Endothelial cell of umbilical vein (primary cell): ENCODE data around the gene ST3GAL4. TPM values are rescaled to one million over a fixed set of nuclear protein-coding genes. Genes with fewer than 3 reads are reported as not detected.

Experiments used
- BruUV-seq: library from RNA; stranded (reverse); fragments of 400-500 nt; replicated peaks from 2 replicates; lab custom pipeline; 2021; lab: Mats Ljungman, UMichigan
- CTCF ChIA-PET: fragments of 300-600, 350-600 bp; sonication (Branson Sonifier 250); formaldehyde crosslinking; loops from one replicate; lab custom pipeline; 2021; ENCODE audit warnings: antibody characterized with exemption, inconsistent platforms; lab: Charles Lee
- POLR2A ChIA-PET: fragments of 300-600, 350-600 bp; sonication (Branson Sonifier 250); formaldehyde crosslinking; loops from one replicate; lab custom pipeline; 2021; ENCODE audit warnings: antibody characterized with exemption, inconsistent platforms; lab: Charles Lee
- DNase-seq: peaks from one replicate; pipeline ENCODE4 v3.0.0-alpha.2; 2011; ENCODE audit warnings: low read depth, low spot score
- FAIRE-seq: peaks from 2 replicates; lab custom pipeline; 2011; peaks lifted over from hg19 to GRCh38; lab: Jason Lieb, UNC
- H2AFZ ChIP-seq: 2 replicates; pipeline ENCODE4 v1.6.0; 2012; ENCODE audit warnings: low read depth, low read length, control low read depth, inconsistent platforms
- H3K27ac ChIP-seq: 2 replicates; pipeline ENCODE4 v1.5.1; 2011; ENCODE audit warnings: low read depth, mild to moderate bottlenecking, control low read depth, low read length, moderate library complexity; ENCODE audit not compliant: insufficient read depth
- H3K27me3 ChIP-seq, 2 experiments: 2 replicates each; pipeline versions ENCODE4 v1.6.0 to v1.6.1; 2011; ENCODE audit warnings: low read length in 2 of 2, mixed read lengths in 1 of 2; ENCODE audit not compliant: control insufficient read depth in 2 of 2, insufficient read depth in 2 of 2
- H3K36me3 ChIP-seq, 2 experiments: 2 replicates in 1 of 2; 3 replicates in 1 of 2; pipeline ENCODE4 v1.5.1; 2011; ENCODE audit warnings: low read length in 2 of 2, mild to moderate bottlenecking in 1 of 2, moderate library complexity in 1 of 2; ENCODE audit not compliant: control insufficient read depth in 2 of 2, insufficient read depth in 2 of 2; ENCODE audit errors: extremely low read depth in 1 of 2
- H3K4me1 ChIP-seq: 3 replicates; pipeline ENCODE4 v1.5.1; 2011; ENCODE audit warnings: mild to moderate bottlenecking, low read length; ENCODE audit not compliant: control insufficient read depth, insufficient read depth; ENCODE audit errors: extremely low read depth
- H3K4me2 ChIP-seq: 2 replicates; pipeline ENCODE4 v1.6.1; 2011; ENCODE audit warnings: low read length, control low read depth, mixed read lengths; ENCODE audit not compliant: insufficient read depth
- H3K4me3 ChIP-seq, 3 experiments: fragments of 200-600 bp in 1 of 3; sonication (generic), shearing (Covaris generic) in 1 of 3; replicated peaks in 1 of 3; 2 replicates each; pipeline ENCODE4 v1.5.1; 2011 to 2016; ENCODE audit warnings: control low read depth in 3 of 3, low read length in 3 of 3, mild to moderate bottlenecking in 2 of 3, inconsistent platforms in 1 of 3, low read depth in 1 of 3, moderate library complexity in 1 of 3; ENCODE audit not compliant: insufficient read depth in 1 of 3
- H3K79me2 ChIP-seq: 2 replicates; pipeline ENCODE4 v1.6.0; 2012; ENCODE audit warnings: low read length, inconsistent platforms; ENCODE audit not compliant: control insufficient read depth, insufficient read depth
- H3K9ac ChIP-seq: replicated peaks from 2 replicates; pipeline ENCODE3; 2011; ENCODE audit warnings: low read length, control low read depth; ENCODE audit not compliant: insufficient read depth; ENCODE audit errors: extremely low read depth
- H3K9me1 ChIP-seq: replicated peaks from 3 replicates; pipeline ENCODE4 v1.6.0; 2011; ENCODE audit warnings: mild to moderate bottlenecking, low read length; ENCODE audit not compliant: control insufficient read depth, insufficient read depth; ENCODE audit errors: extremely low read depth
- H3K9me3 ChIP-seq: replicated peaks from 2 replicates; pipeline ENCODE4 v1.5.1; 2012; ENCODE audit warnings: low read length, inconsistent platforms; ENCODE audit not compliant: control insufficient read depth, insufficient read depth
- H4K20me1 ChIP-seq: replicated peaks from 2 replicates; pipeline ENCODE3; 2011; ENCODE audit warnings: mild to moderate bottlenecking, low read length; ENCODE audit not compliant: control insufficient read depth, insufficient read depth; ENCODE audit errors: extremely low read depth
- EZH2 ChIP-seq: IDR thresholded peaks from 2 replicates; pipeline ENCODE4 v1.6.1; 2012; ENCODE audit warnings: borderline replicate concordance, low read depth, mild to moderate bottlenecking, moderate library complexity, low read length, inconsistent platforms; ENCODE audit not compliant: severe bottlenecking
- FOS ChIP-seq: IDR thresholded peaks from 2 replicates; pipeline ENCODE4 v1.6.1; 2011; ENCODE audit warnings: mild to moderate bottlenecking, low read length, moderate library complexity, borderline replicate concordance; ENCODE audit not compliant: insufficient read depth
- GATA2 ChIP-seq: IDR thresholded peaks from 2 replicates; pipeline ENCODE4 v1.7.0; 2011; ENCODE audit warnings: low read depth, mild to moderate bottlenecking, moderate library complexity, mixed read lengths, low read length; ENCODE audit not compliant: insufficient read length, insufficient read depth
- JUN ChIP-seq: IDR thresholded peaks from 2 replicates; pipeline ENCODE4 v1.6.1; 2011; ENCODE audit warnings: borderline replicate concordance, low read depth; ENCODE audit not compliant: insufficient read length, insufficient read depth
- MAX ChIP-seq: IDR thresholded peaks from 2 replicates; pipeline ENCODE4 v1.6.1; 2011; ENCODE audit not compliant: insufficient read depth, insufficient read length
- MYC ChIP-seq: IDR thresholded peaks from one replicate; pipeline ENCODE4 v1.6.1; 2011; ENCODE audit warnings: mild to moderate bottlenecking, low read depth, low read length
- POLR2A ChIP-seq: IDR thresholded peaks from 2 replicates; pipeline ENCODE4 v1.6.1; 2012; ENCODE audit warnings: low read depth, mild to moderate bottlenecking, control low read depth, low read length
- POLR2AphosphoS5 ChIP-seq: IDR thresholded peaks from 2 replicates; pipeline ENCODE4 v1.6.1; 2012; ENCODE audit warnings: low read depth, mild to moderate bottlenecking, control low read depth, low read length, moderate library complexity; ENCODE audit not compliant: insufficient read depth
- dilution Hi-C: fragments of 300-500 bp; cut with MboI; formaldehyde crosslinking; loops from one replicate; pipeline ENCODE4 v1.15.0; 2019; ENCODE audit warnings: low sequenced_read_pairs; ENCODE audit not compliant: extremely low pct_ligation_motif_present
- intact Hi-C: fragments of 100-400 bp; cut with micrococcal nuclease; formaldehyde crosslinking; loops from one replicate; pipeline ENCODE4 v1.10.0; 2022
- polyA plus RNA-seq, 4 experiments: library from polyadenylated mRNA; depleted of rRNA in 3 of 4; stranded (reverse) in 3 of 4; unstranded in 1 of 4; fragments of >200 nt; gene quantifications; 2 replicates each; pipeline versions ENCODE4 v1.2.1 to v1.2.3, GENCODE V29; 2011 to 2012; ENCODE audit warnings: missing spikeins in 1 of 4
- total RNA-seq: library from RNA; stranded (reverse); gene quantifications from 2 replicates; pipeline ENCODE4 v1.2.3, GENCODE V29; 2021
- TF ChIP-seq, protein P1 (sequence below), 2 donors: IDR thresholded peaks; 1 replicate in 1 of 2; 2 replicates in 1 of 2; pipeline ENCODE4 v1.5.1; 2011; ENCODE audit warnings: low read length in 2 of 2, mild to moderate bottlenecking in 2 of 2, moderate library complexity in 2 of 2, control low read depth in 1 of 2, inconsistent platforms in 1 of 2, low read depth in 1 of 2; ENCODE audit not compliant: insufficient read depth in 1 of 2; ENCODE audit errors: extremely low read depth in 1 of 2

ST3GAL4 gene
- total and polyA plus RNA-seq, 2 donors (not counting 3 experiments of a cell fraction or from before 2014, with no cell fraction given), result 17.7 to 19.4 TPM

- Histone ChIP-seq H3K36me3 (no peaks in the 10 kb centered on the region), H3K9me1 (no peaks in the 10 kb centered on the region), H3K9me3 (no peaks in the 10 kb centered on the region), H3K4me1 (peaks cover 2% of the 10 kb centered on the region), H3K79me2 (no peaks in the 10 kb centered on the region), H3K27ac (no peak overlapping the region), H3K27me3 (no peaks in the 10 kb centered on the region), H3K4me2 (no peak overlapping the region), H4K20me1 (no peaks in the 10 kb centered on the region), H3K4me3 (no peak overlapping the region), H2AFZ (no peak overlapping the region), H3K9ac (no peak overlapping the region)
- no TSS peak for BruUV-seq
- FAIRE-seq (no peak), DNase-seq (no peak)
- intact Hi-C loops, result no loop called here
- POLR2A ChIA-PET, result no interaction called here
- TF ChIP-seq EZH2 (no peak), JUN (no peak), MAX (no peak)
- dilution Hi-C loops, result no loop called here
- CTCF ChIA-PET, result interaction anchor here (1.1 to 3.2 kb wide), 4 partner anchors 11 to 113 kb away, joined by 3 to 15 read pairs (median 5); no protein-coding TSS in a partner anchor
These were observed 68.3 kb downstream of the ST3GAL4 start for GRCh38 chr11:126423743-126424142.

DNA sequence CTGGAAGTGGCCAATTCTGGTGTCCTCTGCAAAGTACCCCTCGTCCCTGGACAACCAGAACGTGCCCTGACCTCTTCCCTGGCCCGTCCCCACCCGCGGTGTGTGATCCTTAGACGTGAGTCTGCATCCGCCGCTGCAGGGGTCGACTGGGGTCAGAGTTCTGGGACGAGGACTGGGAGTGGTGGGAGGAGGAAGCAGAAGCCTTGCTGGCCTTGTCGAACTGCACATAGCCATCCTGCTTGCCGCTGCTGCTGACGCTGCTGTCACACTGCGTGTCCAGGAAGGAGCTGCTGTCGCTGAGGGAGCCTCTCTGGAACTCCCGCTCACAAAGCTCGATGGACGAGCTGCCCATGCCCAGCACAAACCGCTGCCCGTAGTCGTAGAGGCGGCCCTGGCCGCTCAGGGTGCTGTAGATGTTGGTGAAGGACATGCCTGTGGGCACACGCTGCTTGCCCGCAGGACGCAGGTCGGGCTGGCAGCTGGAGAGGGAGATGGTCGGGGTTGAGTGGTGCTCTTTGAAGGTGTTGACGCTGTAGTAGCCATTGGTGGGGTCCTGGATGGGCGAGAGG, 69.1 kb downstream of the ST3GAL4 start:
- BruUV-seq, result no TSS peak

More for the DNA sequence above, 69.1 kb downstream of the ST3GAL4 start:
- Histone ChIP-seq H3K4me3 (no peak overlapping the region), H3K4me2 (no peak overlapping the region), H2AFZ (no peak overlapping the region), H3K27me3 (no peaks in the 10 kb centered on the region), H3K79me2 (no peaks in the 10 kb centered on the region), H3K9me1 (no peaks in the 10 kb centered on the region), H3K4me1 (peaks cover 2% of the 10 kb centered on the region), H3K9ac (no peak overlapping the region), H3K36me3 (no peaks in the 10 kb centered on the region), H3K27ac (no peak overlapping the region), H4K20me1 (no peaks in the 10 kb centered on the region), H3K9me3 (no peaks in the 10 kb centered on the region)
- intact Hi-C loops (no loop called here), dilution Hi-C loops (no loop called here)
- DNase-seq (no peak), FAIRE-seq (no peak)
- POLR2A ChIA-PET, result no interaction called here
- CTCF ChIA-PET, result interaction anchor here (2.0 to 3.2 kb wide), 2 partner anchors 10 to 16 kb away, joined by 4 to 15 read pairs; no protein-coding TSS in a partner anchor
- TF ChIP-seq FOS (no peak), EZH2 (no peak), GATA2 (no peak), JUN (no peak), MYC (no peak), MAX (no peak), POLR2A (no peak), POLR2AphosphoS5 (no peak)
- TF ChIP-seq, protein P1, sequence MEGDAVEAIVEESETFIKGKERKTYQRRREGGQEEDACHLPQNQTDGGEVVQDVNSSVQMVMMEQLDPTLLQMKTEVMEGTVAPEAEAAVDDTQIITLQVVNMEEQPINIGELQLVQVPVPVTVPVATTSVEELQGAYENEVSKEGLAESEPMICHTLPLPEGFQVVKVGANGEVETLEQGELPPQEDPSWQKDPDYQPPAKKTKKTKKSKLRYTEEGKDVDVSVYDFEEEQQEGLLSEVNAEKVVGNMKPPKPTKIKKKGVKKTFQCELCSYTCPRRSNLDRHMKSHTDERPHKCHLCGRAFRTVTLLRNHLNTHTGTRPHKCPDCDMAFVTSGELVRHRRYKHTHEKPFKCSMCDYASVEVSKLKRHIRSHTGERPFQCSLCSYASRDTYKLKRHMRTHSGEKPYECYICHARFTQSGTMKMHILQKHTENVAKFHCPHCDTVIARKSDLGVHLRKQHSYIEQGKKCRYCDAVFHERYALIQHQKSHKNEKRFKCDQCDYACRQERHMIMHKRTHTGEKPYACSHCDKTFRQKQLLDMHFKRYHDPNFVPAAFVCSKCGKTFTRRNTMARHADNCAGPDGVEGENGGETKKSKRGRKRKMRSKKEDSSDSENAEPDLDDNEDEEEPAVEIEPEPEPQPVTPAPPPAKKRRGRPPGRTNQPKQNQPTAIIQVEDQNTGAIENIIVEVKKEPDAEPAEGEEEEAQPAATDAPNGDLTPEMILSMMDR (IDR thresholded peaks at IDR 0.05; ENCODE audit: extremely low read depth in 1 of 2, insufficient read depth in 1 of 2, low read depth in 1 of 2, low read length in 2 of 2), result no peak
